Smooth muscle cell (in vitro differentiated cells): ENCODE measurements around the gene GFER. TPM values are rescaled to one million over a fixed set of nuclear protein-coding genes. Genes with fewer than 3 reads are reported as not detected.

Source experiments
- DNase-seq: peaks from one replicate; lab custom pipeline; 2025; ENCODE audit not compliant: unreplicated experiment; lab: John Stamatoyannopoulos, UW
- H2AFZ ChIP-seq: fragments of 200-600 bp; sonication (generic); 2 replicates; pipeline ENCODE4 v1.6.0; 2016; ENCODE audit warnings: antibody characterized with exemption, low read depth, mild to moderate bottlenecking
- H3F3A ChIP-seq: fragments of 200-600 bp; sonication (generic); 2 replicates; pipeline ENCODE4 v1.6.0; 2017; ENCODE audit warnings: antibody characterized with exemption, low read depth
- H3K27ac ChIP-seq: fragments of 200-600 bp; sonication (generic); 2 replicates; pipeline ENCODE4 v1.5.1; 2016; ENCODE audit warnings: low read depth, mild to moderate bottlenecking
- H3K27me3 ChIP-seq: fragments of 200-600 bp; sonication (generic); 2 replicates; pipeline ENCODE4 v1.6.1; 2016; ENCODE audit warnings: low read depth, mild to moderate bottlenecking
- H3K36me3 ChIP-seq: fragments of 200-600 bp; sonication (generic); 2 replicates; pipeline ENCODE4 v1.5.1; 2016; ENCODE audit warnings: low read depth
- H3K4me1 ChIP-seq: fragments of 200-600 bp; sonication (generic); 2 replicates; pipeline ENCODE4 v1.5.1; 2016; ENCODE audit warnings: low read depth
- H3K4me2 ChIP-seq: fragments of 200-600 bp; sonication (generic); 2 replicates; pipeline ENCODE4 v1.6.0; 2016; ENCODE audit warnings: mild to moderate bottlenecking
- H3K4me3 ChIP-seq: fragments of 200-600 bp; sonication (generic); 2 replicates; pipeline ENCODE4 v1.5.1; 2016; ENCODE audit warnings: mild to moderate bottlenecking
- H3K79me2 ChIP-seq: fragments of 200-600 bp; sonication (generic); 2 replicates; pipeline ENCODE4 v1.6.0; 2016; ENCODE audit warnings: low read depth, mild to moderate bottlenecking
- H3K9ac ChIP-seq: fragments of 200-600 bp; sonication (generic); 2 replicates; pipeline ENCODE4 v1.6.0; 2016; ENCODE audit warnings: low read depth
- H3K9me3 ChIP-seq: fragments of 200-600 bp; sonication (generic); replicated peaks from 2 replicates; pipeline ENCODE4 v1.5.1; 2016; ENCODE audit warnings: low read depth
- H4K20me1 ChIP-seq: fragments of 200-600 bp; sonication (generic); 2 replicates; pipeline ENCODE4 v1.6.0; 2016; ENCODE audit warnings: low read depth
- CTCF ChIP-seq: fragments of 200-600 bp; sonication (generic); IDR thresholded peaks from 2 replicates; pipeline ENCODE4 v1.5.1; 2017; ENCODE audit warnings: borderline replicate concordance, mild to moderate bottlenecking, antibody characterized with exemption; ENCODE audit not compliant: insufficient read depth, poor library complexity, severe bottlenecking
- WGBS: methylation state at CpG from one replicate; pipeline ENCODE4 v1.1.7; 2016; ENCODE audit warnings: low lambda C conversion rate; 5-methylcytosine and 5-hydroxymethylcytosine counted together
- polyA plus RNA-seq: library from polyadenylated mRNA; unstranded; fragments of >200 nt; fragmentation: Nextera tagmentation; extraction: Ambion mirVana; gene quantifications from 2 replicates; pipeline ENCODE4 v1.2.1, GENCODE V29; 2016
- total RNA-seq: library from RNA; depleted of rRNA; stranded (reverse); fragments of >200 nt; gene quantifications from 2 replicates; pipeline ENCODE4 v1.2.3, GENCODE V29; 2014

Gene GFER
- total and polyA plus RNA-seq, 2 experiments from 2014 or later: 15.1 to 41.2 TPM

- Histone ChIP-seq H4K20me1 (peaks cover 12% of the 10 kb centered on the region), H3F3A (no peaks in the 10 kb centered on the region), H3K4me2 (peak overlapping the region; percentile 83), H3K4me1 (peaks cover 13% of the 10 kb centered on the region), H3K27me3 (no peaks in the 10 kb centered on the region), H3K36me3 (no peaks in the 10 kb centered on the region), H2AFZ (no peak overlapping the region), H3K4me3 (no peak overlapping the region), H3K9me3 (no peaks in the 10 kb centered on the region), H3K9ac (no peak overlapping the region), H3K79me2 (peaks cover 15% of the 10 kb centered on the region), H3K27ac (no peak overlapping the region)
- no peak for DNase-seq
- 85% methylated on average over 16 of the region's 16 CpGs for WGBS
- TF ChIP-seq CTCF: no peak
These were observed 42.0 kb downstream of the GFER start for GRCh38 chr16:2025878-2026460.

- no peak for TF ChIP-seq CTCF
- Histone ChIP-seq H3K4me2 (peak within 1 kb of the TSS; percentile 98), H3K27me3 (no peaks in the 10 kb centered on the region), H3K27ac (peak within 1 kb of the TSS; percentile 45), H3K9ac (peak within 1 kb of the TSS; percentile 43), H3K79me2 (peaks cover 15% of the 10 kb centered on the region), H3K9me3 (no peaks in the 10 kb centered on the region), H3K4me1 (peaks cover 13% of the 10 kb centered on the region), H4K20me1 (peaks cover 12% of the 10 kb centered on the region), H3K36me3 (no peaks in the 10 kb centered on the region), H3K4me3 (peak within 1 kb of the TSS; percentile 78), H2AFZ (no peak within 1 kb of the TSS), H3F3A (no peaks in the 10 kb centered on the region)
- no peak for DNase-seq
- 55% methylated on average over 11 of the region's 59 CpGs for WGBS
These were observed 42.5 kb downstream of the GFER start, which contains the start of gene NHERF2 for GRCh38 chr16:2026461-2027023. NHERF2 (plus strand) TSS chr16:2026902; CDS start chr16:2027006, 104 bp downstream.

- 16% methylated on average over 35 of the region's 76 CpGs for WGBS
- H3K79me2 ChIP-seq: peaks cover 15% of the 10 kb centered on the region
- H2AFZ ChIP-seq: no peak overlapping the region
- H3K4me2 ChIP-seq: peak overlapping the region; percentile 98
- peak overlapping the region; percentile 43 for H3K9ac ChIP-seq
- H4K20me1 ChIP-seq: peaks cover 12% of the 10 kb centered on the region
- peaks cover 13% of the 10 kb centered on the region for H3K4me1 ChIP-seq
- no peak for TF ChIP-seq CTCF
- peak overlapping the region; percentile 45 for H3K27ac ChIP-seq
- no peaks in the 10 kb centered on the region for H3F3A ChIP-seq
- H3K9me3 ChIP-seq: no peaks in the 10 kb centered on the region
- DNase-seq: no peak
- H3K36me3 ChIP-seq: no peaks in the 10 kb centered on the region
- H3K27me3 ChIP-seq: no peaks in the 10 kb centered on the region
- peak overlapping the region; percentile 78 for H3K4me3 ChIP-seq
These were observed 43.3 kb downstream of the GFER start for GRCh38 chr16:2027024-2028010.
